Kidney capillary endothelial cell (primary cell): ENCODE results near the gene PDGFC.
"Not testable (repeated sequence)": the region's sequence is repeated elsewhere in the genome, so short reads cannot be mapped to it uniquely, and the experiment has no call there.

ENCODE experiments used
- DNase-seq: peaks from one replicate; pipeline ENCODE4 v3.0.0-alpha.2; 2018; ENCODE audit warnings: low spot score

PDGFC gene

GRCh38 chr4:156901871-156902270 lies 69.7 kb downstream of the PDGFC start:
- DNase-seq: no peak

DNA sequence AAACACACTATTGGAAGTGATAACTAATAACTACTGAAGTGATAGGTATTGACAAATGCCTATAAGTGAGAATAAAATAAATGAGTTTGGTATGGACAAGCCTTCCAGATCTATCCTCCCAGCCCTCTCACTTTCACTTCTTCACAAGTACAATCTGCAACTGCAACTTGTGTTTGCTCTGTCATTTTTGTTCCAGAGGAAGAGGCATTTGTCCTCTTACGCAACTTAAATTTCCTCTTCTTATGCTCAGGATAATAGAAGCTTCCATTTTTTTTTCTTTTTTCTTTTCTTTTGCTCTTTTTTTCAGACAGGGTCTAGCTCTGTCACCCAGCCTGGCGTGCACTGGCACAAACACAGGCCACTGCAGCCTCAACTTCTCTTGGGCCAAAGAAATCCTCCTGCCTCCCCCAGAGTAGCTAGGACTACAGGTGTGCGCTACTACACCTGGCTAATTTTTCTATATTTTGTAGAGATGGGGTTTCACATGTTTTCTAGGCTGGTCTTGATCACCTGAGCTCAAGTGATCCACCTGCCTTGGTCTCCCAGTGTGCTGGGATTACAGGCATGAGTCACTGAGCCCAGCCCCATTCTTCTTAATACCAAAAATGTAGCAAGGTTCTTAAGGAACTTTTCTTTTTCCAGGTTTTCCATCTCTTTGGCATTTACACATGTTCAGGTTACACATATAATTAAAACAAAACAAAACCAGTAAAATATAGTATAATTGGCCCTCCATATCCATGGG lies 73.1 kb downstream of the PDGFC start:
- no peak for DNase-seq

DNA sequence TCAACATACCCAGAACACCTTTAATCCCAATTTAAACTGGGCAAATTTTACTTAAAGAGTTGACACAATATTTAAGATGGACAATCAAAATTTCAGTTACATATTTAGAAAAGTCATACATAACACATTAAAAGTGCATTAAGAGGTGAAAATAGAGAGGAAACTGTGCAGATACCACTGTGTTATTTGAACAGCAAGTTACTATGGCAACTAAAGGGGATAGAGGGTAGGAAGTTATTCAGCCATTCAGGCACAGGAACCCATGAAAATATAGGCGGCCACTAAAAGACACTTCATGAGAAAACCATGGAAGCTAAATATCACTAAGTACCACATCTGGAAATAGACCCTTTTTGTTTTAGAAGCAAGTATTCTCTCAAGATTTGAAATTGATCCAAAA lies 75.1 kb downstream of the PDGFC start:
- DNase-seq: no peak

DNA sequence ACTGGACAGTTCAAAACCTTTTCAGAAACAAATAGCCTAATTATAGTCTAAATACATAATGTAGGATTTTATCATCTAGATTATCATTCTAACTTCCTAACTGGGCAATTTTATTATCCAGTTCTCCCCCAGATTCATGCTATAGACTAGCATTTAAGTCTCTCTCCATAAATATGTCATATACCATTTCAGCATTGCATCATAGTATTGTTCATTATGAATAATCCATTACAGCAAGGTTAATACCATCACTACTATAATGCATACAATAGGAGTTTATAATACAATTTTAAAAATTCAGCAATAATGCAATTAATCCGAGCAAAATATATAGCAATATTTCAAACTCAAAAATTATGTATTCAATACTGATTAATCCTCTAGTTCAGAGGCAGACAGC lies 77.4 kb downstream of the PDGFC start:
- no peak for DNase-seq

GRCh38 chr4:156892805-156893204 lies 78.8 kb downstream of the PDGFC start:
- no peak for DNase-seq

GRCh38 chr4:156889616-156890594 lies 81.7 kb downstream of the PDGFC start:
- no peak for DNase-seq

DNA sequence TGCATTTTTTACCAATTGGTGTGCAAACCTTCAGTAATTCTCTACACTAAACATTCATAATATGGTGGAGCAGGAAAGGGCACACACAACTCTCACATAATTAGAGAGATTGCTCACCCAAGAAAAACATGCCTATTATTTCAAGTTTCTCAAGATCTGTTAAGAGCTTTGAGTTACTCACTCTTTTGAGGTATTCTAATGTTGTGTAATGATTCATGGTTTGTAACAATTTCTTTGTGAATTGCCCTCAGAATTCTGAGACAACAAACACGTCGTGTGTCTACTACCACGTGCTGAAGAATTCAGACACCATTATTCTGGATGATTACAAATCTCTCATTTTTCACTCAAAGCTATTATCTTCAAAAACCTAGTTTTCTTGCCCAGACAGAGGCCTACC lies 82.8 kb downstream of the PDGFC start:
- peak; percentile 4 for DNase-seq

DNA sequence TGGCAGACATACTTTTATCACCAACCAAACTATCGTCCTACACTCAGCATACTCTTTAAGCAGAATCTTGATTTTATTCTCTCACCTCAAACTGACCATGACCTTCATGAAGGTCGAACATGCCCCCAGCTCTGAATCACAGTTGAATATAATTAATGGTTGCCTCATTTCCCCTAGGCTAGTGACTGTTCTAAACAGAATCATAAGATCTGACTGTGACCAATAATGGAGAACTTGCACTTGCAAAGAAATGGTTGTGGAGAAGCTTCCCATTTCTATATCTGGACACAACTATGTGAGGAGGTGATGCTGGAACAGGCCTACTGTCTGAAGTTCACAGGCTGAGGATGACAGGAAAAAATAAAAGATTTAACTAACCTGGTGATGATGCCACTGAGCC lies 85.1 kb downstream of the PDGFC start:
- DNase-seq: no peak

DNA sequence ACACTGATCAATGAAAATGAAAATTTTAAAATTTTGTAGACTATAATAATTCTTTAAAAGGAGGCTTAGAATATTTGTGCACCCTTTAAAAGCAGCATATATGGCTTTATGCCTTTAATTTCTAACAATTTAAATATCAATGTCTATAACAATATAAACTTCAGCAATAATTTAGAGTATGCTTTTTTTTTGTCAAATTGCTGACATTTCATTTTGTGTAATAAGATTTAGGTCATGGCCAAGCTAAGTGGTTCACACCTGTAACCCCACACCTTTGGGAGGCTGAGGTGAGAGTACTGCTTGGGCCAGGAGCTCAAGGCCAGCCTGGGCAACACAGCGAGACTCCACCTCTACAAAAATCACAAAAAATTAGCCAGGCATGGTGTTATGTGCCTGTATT lies 86.2 kb downstream of the PDGFC start:
- no peak for DNase-seq

DNA sequence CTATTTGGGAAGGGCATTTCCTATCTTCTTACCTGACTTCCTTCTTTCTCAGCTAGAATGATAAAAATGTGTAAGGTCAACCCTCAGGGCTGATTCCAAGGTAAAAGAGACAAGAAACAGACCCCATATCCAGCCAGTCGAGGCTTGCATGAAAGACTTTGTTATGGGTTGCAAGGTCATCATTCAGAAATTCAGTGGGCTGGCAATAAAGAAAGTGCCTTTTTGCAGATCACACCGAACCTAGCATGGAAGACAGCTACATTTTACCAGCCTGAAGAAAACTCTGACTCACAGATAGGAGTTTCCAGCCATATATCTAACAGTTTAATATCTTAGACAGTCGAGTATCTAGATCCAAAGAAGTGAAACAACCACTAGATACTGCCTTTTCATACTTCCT lies 87.4 kb downstream of the PDGFC start:
- DNase-seq: no peak

DNA sequence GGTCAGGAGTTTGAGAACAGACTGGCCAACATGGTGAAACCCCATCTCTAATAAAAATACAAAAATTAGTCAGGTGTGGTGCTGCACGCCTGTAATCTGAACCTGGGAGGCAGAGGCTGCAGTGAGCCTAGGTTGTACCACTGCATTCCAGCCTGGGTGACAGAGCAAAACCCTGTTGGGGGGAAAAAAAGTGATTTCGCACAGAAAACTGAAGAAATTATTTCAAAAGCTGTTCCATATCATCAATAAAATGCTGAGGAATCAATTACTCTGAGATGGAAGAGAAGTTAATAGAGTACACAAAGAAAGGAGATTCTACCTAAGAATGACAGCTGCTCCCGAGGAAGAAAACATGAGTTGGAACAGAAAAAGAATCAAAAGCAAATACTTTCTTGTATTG lies 95.9 kb downstream of the PDGFC start:
- DNase-seq: no peak

- DNase-seq: no peak
Observed at GRCh38 chr4:156875055-156875454, 96.5 kb downstream of the PDGFC start.

DNA sequence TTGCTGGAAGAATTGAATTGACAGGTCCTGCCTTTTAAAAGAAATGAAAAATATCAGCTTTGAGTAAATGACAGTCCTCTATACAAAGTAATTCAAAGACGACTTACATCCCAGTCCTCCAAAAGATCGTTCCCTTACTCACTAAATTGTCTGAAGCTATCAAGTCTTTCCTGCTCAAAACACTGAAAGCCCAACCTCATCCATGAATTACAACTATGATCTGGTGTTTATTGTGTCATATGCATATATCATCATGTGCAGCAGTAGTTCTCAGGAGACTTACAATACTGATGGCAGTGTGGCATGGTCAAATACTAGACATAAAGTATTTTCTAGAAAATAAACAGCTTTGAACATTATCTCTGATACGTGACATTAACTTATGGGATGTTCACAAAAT lies 97.8 kb downstream of the PDGFC start:
- no peak for DNase-seq

DNA sequence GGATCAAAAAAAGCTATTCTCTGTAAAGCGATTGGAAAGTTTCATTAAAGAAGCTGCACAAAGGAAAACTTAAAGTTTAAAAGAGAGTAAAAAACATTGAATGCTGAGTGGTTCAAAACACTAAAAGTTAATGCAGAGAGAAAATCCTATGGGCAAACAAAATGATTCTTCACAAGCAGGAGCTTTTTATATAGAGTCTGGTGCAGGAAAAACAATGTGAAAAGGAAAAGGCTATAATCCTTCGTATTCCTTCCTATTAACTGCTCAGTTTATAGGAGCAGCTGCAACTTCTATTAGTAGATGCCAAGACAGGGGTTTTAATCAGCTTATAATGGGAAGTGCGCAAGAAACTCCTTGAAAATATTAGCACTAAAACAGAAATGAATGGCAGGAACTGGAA lies 100.7 kb downstream of the PDGFC start:
- DNase-seq: no peak

- DNase-seq: no peak
Observed at GRCh38 chr4:156870131-156870530, 101.5 kb downstream of the PDGFC start.

DNA sequence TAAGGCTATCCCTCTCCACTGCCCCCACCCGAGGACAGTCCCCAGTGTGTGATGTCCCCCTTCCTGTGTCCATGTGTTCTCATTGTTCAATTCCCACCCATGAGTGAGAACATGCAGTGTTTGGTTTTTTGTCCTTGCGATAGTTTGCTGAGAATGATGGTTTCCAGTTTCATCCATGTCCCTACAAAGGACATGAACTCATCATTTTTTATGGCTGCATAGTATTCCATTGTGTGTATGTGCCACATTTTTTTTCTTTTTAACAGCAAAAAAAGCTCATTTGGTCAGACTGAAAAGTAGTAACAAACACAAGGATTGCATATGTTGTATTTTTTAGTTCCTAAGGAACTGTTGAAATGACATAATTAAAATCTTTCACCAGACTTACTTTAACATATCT lies 105.5 kb downstream of the PDGFC start:
- not testable (repeated sequence) for DNase-seq

DNA sequence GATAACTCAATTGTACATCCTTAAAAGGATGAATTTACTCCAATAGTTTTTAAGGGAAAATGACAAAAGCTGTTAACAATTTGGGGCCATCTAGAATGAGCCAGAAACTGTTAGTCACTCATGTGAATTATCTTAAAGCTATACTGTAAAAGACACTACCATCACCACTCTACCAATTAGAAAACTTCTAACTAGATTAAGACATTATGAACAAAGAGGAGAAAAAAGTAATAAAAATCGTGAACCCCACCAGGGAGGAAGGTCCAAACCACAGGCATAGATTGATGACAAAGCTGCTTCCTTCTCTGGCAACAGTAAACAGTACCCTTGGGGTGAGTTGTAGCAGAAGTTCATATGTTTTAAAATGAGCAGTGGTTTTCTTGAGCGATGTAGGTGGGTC lies 106.1 kb downstream of the PDGFC start:
- no peak for DNase-seq

- no peak for DNase-seq
Observed at GRCh38 chr4:156858071-156858470, 113.5 kb downstream of the PDGFC start.

DNA sequence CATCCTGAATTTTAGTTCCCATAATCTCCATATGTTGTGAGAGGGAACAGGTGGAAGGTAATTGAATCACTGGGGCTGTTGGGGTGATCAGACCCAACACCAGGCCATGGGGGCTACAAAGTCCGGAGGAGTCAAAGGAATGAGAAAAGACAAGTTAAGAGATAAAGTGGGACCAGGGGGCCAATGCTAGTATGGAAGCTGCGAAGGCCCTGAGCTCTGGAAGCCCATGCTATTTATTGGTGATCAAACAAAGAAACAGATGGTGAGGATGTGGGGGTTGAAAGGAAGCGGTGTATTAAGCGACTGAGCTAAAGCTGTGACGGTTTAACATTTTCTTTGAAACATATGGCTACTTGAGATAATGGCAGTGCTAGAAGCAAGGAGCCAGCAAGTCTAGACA lies 132.8 kb downstream of the PDGFC start:
- DNase-seq: no peak

DNA sequence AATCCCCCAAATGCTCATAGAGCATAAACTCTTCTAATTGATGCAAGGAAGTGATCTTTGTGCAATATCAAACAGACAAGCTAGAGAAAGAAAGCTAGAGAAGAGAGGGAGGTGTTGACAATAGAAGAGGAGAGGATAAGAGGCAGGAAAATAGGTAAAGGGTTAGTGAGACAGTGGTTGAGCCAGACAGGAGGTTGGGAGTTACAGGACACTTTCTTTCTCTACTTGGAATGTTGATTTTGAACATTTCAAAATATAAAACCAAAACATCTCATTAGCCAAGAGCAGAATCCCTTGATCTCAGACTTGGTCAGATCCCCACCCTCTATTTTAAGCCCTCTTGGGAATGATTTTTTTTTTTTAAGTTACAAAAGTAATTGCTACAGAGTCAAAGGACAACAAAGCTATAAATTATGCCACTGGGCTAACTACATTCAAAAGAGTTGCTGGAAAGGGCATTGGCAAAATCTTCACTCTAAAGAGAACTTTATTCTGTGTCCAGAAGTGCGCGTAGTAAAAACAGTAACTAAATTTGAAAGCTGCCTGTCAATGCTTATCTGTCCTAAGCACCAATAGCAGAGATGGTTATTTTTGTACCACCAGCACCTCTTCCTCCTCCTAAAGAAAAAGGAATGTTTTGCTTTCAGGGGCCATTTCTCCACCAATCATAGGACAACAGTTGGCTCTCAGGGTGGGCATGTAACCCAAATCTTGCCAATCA lies 133.8 kb downstream of the PDGFC start:
- no peak for DNase-seq

DNA sequence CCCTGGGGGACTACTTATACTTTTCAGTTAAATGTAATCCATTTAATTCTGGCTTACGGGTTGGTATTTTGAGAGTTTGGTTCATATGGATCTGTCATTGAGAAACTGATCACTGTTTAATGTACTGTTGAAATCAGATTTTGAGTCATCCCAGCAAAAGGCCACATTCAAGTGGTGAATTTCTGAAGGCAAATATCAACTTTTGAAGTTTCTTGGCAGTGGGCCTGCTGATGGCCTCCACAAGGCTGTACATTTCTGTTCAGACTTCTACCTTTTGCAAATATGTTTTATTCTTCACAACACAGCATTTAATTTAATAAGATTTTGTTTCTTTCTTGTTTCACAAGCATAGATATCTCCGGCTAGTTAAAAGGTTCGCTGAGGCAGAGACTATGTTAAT lies 138.7 kb downstream of the PDGFC start:
- no peak for DNase-seq

- DNase-seq: no peak
Observed at GRCh38 chr4:156830351-156830750, 141.2 kb downstream of the PDGFC start.
